Head of caudate nucleus (tissue), 42 donors: ENCODE results near the gene GRIN3A.

Experiments
- DNase-seq, 42 donors: peaks; one replicate each; pipeline versions ENCODE4 v3.0.0 to v3.0.0-alpha.2; 2020 to 2021; ENCODE audit warnings: mixed read lengths in 7 of 42
- intact Hi-C: fragments of 100-400 bp; cut with DNase I; formaldehyde crosslinking; loops from one replicate; pipeline ENCODE4 v1.15.0; 2022

Gene GRIN3A

GRCh38 chr9:101706997-101707396 is 31.4 kb downstream of the GRIN3A start:
- no peak for DNase-seq
- intact Hi-C loops = no loop called here

- intact Hi-C loops = no loop called here
- DNase-seq = no peak
Observed at GRCh38 chr9:101706261-101706798, 32.1 kb downstream of the GRIN3A start.

DNA sequence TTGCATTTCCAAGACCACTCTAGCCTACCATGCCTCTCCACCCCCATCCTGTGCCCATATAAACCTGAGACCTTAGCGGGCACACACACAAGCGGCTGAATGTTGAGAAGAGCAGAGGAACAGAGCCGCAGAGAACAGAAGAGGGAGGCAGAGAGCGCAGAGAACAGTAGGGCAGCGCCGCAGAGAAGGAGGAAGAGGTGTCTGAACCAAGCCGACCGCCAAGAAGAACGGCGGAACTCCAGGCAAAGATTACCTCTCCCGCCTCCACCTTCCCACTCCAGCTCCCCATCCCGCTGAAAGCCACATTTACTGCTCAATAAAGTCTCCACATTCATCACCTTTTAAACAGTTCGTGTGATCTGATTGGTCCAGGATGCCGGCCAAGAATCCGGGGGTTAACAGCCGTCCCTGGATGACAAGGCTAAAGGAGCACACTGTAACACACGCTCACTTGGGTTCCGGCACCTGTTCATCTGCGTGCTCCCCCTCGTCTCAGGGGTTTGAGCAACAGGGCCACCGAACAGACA is 33.2 kb downstream of the GRIN3A start:
- intact Hi-C loops = no loop called here
- peak in 37 of 42 donors; percentile 6 to 72 (median 31) for DNase-seq

DNA sequence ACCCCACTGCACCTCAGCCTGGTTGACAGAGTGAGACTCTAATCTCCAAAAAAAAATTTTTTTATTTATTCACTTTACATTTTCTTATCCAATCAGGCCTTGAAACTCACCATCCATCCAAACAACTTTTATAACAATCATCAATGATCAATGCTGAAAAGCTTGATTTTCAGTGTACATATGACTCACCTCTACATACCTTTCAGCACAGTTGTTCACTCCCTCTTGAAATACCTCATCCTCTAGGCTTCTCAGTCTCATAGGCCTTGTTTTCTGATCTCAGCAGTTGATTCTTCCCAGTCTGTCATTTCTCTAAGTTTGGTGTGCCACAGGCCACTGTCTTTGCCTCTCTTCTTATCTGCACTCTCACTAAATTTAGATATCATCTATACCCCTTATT is 36.2 kb downstream of the GRIN3A start:
- no peak for DNase-seq
- intact Hi-C loops = no loop called here

GRCh38 chr9:101693546-101694336 is 44.7 kb downstream of the GRIN3A start:
- intact Hi-C loops = no loop called here
- no peak for DNase-seq

- intact Hi-C loops = no loop called here
- DNase-seq = no peak
Observed at GRCh38 chr9:101691657-101692056, 46.8 kb downstream of the GRIN3A start.

GRCh38 chr9:101689039-101689438 is 49.4 kb downstream of the GRIN3A start:
- DNase-seq = no peak
- intact Hi-C loops = no loop called here

DNA sequence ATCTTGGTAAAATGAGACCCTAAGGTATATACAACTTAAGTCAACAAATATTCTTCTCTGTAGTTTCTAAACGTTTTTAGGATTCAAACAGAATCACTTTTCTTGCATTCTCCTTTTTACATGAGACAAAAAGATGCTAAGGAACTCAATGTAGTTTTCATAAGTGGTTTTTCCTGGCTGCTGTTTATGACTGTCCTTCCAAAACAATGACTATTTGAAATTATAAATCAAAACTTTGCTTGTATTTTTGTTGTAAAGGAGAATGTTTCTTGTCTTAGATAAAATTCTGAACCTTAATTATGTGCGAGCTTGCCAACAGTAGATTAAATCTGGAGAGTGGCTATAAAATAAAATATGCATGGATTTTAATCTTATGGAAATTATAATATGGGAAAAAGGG is 53.8 kb downstream of the GRIN3A start:
- intact Hi-C loops = no loop called here

GRCh38 chr9:101683236-101683635 is 55.2 kb downstream of the GRIN3A start:
- DNase-seq = no peak
- intact Hi-C loops = no loop called here

More for the DNA sequence above, 53.8 kb downstream of the GRIN3A start:
- no peak for DNase-seq

DNA sequence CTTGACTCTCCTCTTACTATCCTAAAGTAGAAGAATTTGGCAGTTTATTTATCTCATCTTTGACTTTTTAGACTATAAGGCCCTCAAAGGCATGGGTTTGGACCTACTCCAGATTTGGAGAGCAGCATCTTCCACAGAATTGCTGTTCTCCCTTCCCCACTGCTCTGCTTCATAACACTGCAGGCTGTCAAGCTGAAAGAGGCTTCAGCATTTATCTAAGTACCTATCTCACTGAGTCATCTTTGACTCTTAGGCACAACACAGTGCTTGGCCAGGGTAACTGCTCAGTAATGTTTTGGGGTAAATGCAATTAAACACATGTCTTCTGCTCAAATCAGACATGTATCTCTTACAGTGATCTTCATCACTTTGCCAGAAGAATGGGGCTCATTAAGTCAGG is 60.6 kb downstream of the GRIN3A start:
- DNase-seq = no peak
- intact Hi-C loops = no loop called here

GRCh38 chr9:101675341-101675740 is 63.1 kb downstream of the GRIN3A start:
- DNase-seq = no peak
- intact Hi-C loops = no loop called here

DNA sequence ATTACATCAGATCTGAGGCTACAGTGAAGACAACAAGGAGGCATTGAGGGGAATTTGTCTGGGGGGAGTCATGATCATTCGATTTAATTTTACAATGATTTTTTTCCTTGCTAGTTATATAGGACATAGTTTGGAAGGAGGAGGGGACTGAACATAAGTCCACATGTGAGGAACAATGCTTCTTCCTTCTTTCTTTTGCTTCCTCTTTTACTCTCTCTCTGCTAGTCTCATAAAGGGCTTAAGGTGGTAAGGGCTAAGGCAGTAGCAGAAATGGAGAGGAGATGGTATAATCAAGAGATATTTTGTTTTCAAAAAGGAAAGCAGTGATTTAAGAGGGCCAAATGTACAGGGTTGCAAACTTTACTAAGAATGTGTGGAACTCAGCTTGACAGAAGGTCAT is 64.3 kb downstream of the GRIN3A start:
- intact Hi-C loops = no loop called here
- no peak for DNase-seq

- intact Hi-C loops = no loop called here
- DNase-seq = no peak
Observed at GRCh38 chr9:101673642-101674041, 64.8 kb downstream of the GRIN3A start.

DNA sequence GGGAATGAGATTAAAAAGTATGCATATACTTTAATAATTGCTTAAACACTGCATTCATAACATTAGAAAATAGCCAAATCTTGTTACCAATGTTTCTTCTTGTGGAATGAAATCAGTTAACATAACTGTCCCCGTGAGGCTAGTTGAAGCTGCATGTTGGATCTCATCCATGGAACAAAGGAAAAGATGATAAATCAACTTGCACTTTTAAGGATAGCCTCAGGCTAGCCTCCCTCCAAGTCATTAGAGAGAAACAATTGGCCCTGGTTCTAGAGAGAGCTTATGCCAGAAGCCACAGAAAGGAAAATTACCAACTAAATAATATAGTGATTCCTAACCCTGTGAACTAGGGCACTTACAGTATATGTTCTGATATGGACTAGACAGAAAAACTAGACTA is 66.9 kb downstream of the GRIN3A start:
- DNase-seq = no peak
- intact Hi-C loops = no loop called here

DNA sequence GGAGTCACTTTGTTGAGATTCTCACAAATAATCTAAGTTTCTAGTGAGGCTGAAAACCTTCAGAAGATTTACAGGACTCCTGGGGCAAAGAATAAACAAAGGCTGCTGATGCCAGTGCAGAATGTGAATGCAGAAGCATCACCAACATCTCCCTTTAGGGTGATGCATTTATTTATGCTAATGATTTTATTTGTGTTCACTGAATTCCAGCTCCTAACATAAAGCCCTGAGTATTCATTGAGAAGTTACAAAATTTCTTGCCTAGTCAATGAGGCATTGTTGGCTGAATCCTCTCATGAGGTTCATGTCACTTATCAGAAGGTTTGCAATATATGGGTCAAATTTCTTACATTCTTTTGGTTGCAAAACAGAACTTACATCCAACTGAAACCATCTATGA is 70.0 kb downstream of the GRIN3A start:
- DNase-seq = no peak
- intact Hi-C loops = no loop called here

GRCh38 chr9:101664453-101664852 is 74.0 kb downstream of the GRIN3A start:
- DNase-seq = no peak
- intact Hi-C loops = no loop called here

DNA sequence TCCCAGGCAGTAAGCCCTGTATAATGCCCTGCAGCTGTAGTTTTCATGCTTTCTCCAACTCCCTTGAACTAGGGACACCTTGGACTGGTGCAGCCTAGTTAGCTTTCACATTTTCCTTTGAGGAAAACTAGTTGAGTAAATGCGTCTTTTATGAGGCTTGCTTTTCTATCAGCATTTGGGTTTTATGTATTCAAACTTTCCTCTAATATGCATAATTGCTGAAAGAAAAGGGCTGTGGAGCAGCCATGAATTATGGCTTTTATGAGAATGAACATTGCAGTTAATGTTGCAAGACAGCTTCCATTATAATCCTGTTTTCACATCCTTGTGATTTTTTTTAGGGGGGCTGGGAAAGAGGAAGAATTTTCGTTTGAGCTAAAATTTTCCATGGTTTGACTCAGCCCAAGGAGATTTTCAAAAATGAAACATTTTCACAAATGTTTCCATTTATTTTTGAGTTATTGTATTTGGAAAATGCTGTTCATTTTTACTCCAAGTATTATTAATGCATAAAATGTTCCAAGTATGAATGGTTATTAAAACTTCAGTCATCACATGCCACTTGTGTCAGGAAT is 85.8 kb downstream of the GRIN3A start:
- intact Hi-C loops = no loop called here
- DNase-seq = no peak

DNA sequence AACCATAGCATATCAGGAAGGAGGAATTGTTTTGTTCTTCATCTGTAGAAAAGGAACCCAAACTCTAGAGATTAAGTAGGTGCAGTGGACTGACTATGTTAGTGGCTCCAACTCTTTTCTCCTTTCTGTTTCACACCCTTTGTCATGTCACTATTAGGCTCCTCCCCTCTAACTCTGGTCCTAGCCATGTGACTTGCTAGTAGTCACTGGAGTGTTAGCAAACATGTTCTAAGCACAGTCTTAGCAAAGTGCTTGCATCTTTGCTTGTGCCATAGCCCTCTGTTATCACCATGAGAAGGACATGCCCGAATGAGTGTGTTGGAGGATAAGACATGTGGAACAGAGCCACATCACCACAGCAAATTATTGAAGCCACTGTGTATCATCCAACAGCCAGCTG is 88.3 kb downstream of the GRIN3A start:
- DNase-seq = no peak
- intact Hi-C loops = no loop called here

DNA sequence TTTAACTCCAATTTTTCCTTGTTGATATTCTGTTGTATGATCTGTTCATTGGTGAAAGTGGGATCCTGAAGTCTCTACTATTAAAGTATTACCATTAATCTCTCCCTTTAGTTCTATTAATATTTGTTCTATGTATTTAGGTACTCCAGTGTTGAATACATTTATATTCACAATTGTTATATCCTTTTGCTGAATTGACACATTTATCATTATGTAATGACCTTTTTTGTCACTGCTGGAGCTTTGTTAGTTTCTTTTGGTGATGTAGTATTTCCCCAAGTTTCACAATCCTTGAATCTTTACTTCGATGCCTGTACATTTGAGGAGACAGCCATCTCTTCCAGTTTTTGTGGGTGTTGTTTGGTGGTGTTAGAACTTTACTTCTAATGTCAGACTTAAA is 90.0 kb downstream of the GRIN3A start:
- DNase-seq = no peak
- intact Hi-C loops = no loop called here

- intact Hi-C loops = no loop called here
- no peak for DNase-seq
Observed at GRCh38 chr9:101639785-101640665, 98.4 kb downstream of the GRIN3A start.
